HG03060 (cell line): ENCODE results near the gene POLN.
"Not testable (repeated sequence)": the region's sequence is repeated elsewhere in the genome, so short reads cannot be mapped to it uniquely, and the experiment has no call there.

Experiments used
- ATAC-seq: cut with Tn5 transposase; IDR thresholded peaks from one replicate; pipeline ENCODE4 v1.9.1; 2021; ENCODE audit warnings: low read depth, moderate number of reproducible peaks; ENCODE audit not compliant: unreplicated experiment

POLN gene

GRCh38 chr4:2047031-2047660 is 194.8 kb downstream of the POLN start:
- ATAC-seq, result no peak

GRCh38 chr4:2046031-2046961 is 195.6 kb downstream of the POLN start:
- ATAC-seq, result no peak

- no peak for ATAC-seq
Measured at GRCh38 chr4:2045518-2045951, 196.4 kb downstream of the POLN start.

GRCh38 chr4:2044542-2045517 is 197.1 kb downstream of the POLN start:
- no peak for ATAC-seq

GRCh38 chr4:2044119-2044485 is 197.8 kb downstream of the POLN start:
- no peak for ATAC-seq

GRCh38 chr4:2043396-2044118 is 198.4 kb downstream of the POLN start:
- ATAC-seq, result no peak

GRCh38 chr4:2042947-2043395 is 198.9 kb downstream of the POLN start:
- ATAC-seq, result no peak

- ATAC-seq, result no peak
Measured at GRCh38 chr4:2042204-2042946, 199.5 kb downstream of the POLN start.

- no peak for ATAC-seq
Measured at GRCh38 chr4:2041239-2042130, 200.4 kb downstream of the POLN start.

- ATAC-seq, result no peak
Measured at GRCh38 chr4:2040391-2041238, 201.3 kb downstream of the POLN start.

GRCh38 chr4:2036866-2037265 is 205.1 kb downstream of the POLN start:
- ATAC-seq, result no peak

GRCh38 chr4:2036327-2036726 is 205.6 kb downstream of the POLN start:
- no peak for ATAC-seq

- ATAC-seq, result not testable (repeated sequence)
Measured at GRCh38 chr4:2031161-2031560, 210.8 kb downstream of the POLN start.

GRCh38 chr4:2027120-2027519 is 214.8 kb downstream of the POLN start:
- not testable (repeated sequence) for ATAC-seq

- no peak for ATAC-seq
Measured at GRCh38 chr4:2025817-2026216, 216.1 kb downstream of the POLN start.

GRCh38 chr4:2024683-2025082 is 217.2 kb downstream of the POLN start:
- ATAC-seq, result no peak
